GM18909 (cell line): ENCODE measurements around the gene DENND1A.

Experiments
- ATAC-seq: cut with Tn5 transposase; IDR thresholded peaks from one replicate; pipeline ENCODE4 v1.9.1; 2021; ENCODE audit warnings: mild to moderate bottlenecking; ENCODE audit not compliant: unreplicated experiment, poor library complexity

Gene DENND1A

DNA sequence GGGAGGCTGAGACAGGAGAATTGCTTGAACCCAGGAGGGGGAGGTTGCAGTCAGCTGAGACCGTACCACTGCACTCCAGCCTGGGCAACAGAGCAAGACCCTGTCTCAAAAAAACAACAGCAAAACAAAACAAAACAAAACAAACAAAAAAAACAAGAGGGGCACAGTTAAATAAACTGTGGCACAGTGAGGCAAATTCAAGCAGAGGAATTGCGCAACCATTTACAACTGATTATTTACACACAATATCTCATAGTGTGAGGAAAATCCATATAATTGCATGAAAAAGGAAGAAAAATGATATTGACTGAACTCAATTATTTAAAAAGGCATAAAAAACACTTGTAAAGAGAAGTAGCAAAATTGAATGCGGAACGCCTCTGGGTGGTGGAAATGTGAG lies 412.4 kb downstream of the DENND1A start:
- no peak for ATAC-seq

DNA sequence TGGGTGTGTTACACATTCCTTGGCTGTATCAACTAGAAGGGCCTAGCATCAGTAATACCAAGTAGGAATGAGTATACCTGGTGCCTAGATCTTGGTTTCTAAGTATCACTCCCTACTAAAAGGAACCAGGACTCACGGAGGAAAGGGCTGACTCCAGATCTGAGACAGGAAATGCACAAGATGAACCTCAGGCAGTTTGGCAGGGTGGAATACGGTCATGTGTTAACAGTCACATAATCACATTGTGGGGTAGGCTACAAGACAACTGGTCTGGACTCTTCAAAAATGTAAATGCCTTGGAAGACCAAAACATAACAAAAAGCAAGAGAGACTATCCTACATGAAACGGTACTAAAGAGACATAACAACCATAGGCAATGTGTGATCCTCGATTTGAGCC lies 415.2 kb downstream of the DENND1A start:
- no peak for ATAC-seq

GRCh38 chr9:123513554-123513953 lies 416.4 kb downstream of the DENND1A start:
- no peak for ATAC-seq

GRCh38 chr9:123511326-123512277 lies 418.3 kb downstream of the DENND1A start:
- ATAC-seq, result no peak

DNA sequence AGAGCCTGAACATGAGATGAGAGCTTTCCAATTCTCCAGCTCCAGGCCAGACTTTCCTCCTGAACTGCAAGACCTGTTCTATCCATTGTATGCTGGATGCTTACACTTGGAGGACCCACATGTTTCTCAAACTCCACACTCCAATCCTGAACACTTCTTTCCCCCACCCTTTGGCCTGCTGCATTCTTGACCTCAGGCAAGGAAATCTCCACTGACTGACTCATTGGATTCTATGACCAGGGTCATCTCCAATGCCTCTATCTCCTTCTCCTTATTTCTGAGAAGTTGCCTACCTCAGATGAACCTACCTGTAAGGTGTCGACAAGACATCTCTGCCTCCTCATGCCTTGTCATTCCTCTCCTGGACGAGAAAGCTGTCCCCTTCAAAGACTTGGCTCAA lies 420.3 kb downstream of the DENND1A start:
- no peak for ATAC-seq

GRCh38 chr9:123508048-123508447 lies 421.9 kb downstream of the DENND1A start:
- ATAC-seq, result no peak

- no peak for ATAC-seq
These were observed 424.4 kb downstream of the DENND1A start for GRCh38 chr9:123505496-123505895.

DNA sequence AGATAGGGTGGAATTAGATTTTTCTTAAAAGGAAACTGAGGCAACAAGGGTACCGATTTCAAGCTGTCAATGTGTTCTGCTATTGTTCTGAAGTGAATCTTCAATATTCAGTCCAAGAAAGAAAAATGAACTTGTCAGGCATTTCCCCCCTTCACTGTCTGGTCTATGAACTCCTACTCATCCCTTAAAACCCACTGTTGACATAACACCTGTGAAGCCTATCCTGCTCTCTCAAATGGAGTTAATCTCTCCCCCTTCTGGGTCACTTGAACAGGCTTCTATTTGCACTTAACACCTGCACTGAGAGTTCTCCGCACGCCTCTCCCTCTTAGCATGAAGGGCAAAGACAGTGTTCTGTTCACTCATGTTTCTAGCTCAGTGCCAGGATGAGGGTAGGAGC lies 429.6 kb downstream of the DENND1A start:
- ATAC-seq, result no peak

DNA sequence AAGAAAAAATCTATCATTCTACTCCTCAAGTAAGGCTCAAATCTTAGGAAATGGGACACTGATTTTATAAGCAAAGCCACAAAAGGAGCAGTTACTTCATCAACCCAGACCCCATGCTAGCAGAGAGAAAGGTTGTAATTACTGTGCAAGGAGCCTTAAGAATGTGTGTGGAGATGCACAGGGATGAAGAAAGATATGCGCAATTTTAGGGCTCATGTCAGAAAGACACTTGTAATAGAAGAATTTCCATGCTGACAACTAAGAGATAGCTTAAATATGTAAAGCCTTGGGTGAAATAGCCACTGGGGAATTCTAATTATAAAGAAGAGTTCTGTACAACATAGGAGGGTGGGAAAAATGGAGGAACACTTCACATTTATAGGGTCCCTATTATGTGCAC lies 432.1 kb downstream of the DENND1A start:
- ATAC-seq, result no peak

- no peak for ATAC-seq
These were observed 434.2 kb downstream of the DENND1A start for GRCh38 chr9:123495731-123496130.

DNA sequence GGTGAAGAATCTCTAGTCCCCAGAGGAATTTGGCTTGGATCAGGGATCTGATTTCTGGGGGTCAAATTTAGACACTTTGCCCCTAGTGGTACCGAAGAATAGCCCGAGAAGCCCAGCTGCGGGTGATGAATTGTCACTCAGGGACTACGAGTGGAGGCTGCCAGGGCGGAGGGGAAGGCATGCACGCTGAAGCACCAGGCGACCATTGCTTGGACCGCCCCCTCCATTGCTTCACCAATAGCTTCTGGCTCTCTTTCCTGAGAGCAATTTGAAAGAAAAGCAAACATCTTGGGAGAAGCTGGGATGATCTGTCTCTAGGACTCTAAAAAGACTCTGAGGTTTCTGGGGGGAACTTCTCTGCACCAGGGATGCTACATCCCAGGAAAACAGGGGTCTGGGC lies 436.3 kb downstream of the DENND1A start:
- no peak for ATAC-seq

DNA sequence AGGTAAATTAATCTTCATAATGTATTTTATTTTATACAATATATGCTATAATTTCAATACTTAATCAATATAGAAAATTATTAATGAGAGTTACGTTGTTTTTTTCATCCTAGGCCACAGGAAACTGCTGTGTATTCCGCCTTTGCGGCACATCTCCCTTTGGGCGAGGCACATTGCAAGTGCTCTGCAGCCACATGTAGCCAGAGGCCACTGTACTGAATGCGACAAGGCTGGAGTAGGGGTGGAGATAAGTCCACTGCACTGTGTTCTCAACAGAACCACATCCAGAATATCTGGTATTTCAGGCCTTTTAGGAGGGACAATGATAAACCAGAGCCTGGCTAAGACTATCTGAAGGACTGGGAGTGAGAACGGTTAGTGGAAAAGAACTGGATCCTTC lies 439.2 kb downstream of the DENND1A start:
- no peak for ATAC-seq

DNA sequence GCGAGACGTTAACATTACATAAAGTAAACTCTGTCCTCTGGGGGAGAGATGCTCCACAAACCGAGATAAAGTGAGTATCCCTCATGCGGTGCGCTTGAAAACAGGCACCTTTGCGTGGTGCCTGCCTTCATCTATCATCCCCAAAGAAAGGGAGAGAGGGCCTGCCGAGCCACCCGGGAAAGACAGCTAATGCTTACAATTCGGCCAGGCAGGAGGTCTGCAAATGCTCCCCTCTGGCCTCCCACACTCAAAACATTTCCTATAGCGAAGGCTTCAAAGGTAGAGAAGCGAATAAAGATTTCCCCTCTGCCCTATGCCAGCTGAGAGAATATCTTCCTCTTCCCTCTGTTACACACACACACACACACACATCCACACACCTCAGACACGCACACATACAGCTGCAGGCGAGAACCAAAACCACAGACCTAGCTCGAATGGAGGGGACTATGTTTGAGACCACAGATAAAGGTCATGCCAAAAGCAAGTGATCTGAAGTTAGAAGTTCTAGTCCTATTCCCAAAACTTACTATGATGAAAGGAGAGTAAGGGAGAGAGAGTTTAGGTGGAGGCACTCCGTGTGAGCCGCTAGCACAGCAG lies 441.1 kb downstream of the DENND1A start:
- ATAC-seq, result no peak

- no peak for ATAC-seq
These were observed 441.9 kb downstream of the DENND1A start for GRCh38 chr9:123487944-123488548.

DNA sequence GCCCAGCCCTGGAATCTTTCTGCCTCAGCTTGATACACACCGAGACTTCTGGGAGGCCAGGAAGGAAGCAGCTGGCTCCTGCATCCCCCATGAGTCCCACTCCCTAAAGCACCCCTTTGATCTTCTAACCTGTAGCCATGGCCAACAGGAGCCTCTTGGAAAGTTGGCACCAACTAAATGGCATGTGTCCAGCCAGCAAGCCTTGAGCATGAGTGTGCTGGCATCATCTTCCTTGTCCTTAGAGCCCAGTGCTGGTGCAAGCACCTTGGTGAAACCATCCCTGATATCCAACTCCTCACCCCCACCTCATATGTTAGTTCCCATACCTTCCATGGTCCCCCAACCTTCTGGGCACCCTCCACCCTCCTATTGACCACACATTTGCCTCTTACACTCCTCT lies 443.5 kb downstream of the DENND1A start:
- ATAC-seq, result no peak

GRCh38 chr9:123485216-123485615 lies 444.7 kb downstream of the DENND1A start:
- ATAC-seq, result no peak

GRCh38 chr9:123484130-123484529 lies 445.8 kb downstream of the DENND1A start:
- ATAC-seq, result no peak

GRCh38 chr9:123483191-123483803 lies 446.6 kb downstream of the DENND1A start:
- ATAC-seq, result no peak

GRCh38 chr9:123482295-123482968 lies 447.5 kb downstream of the DENND1A start:
- ATAC-seq, result no peak

DNA sequence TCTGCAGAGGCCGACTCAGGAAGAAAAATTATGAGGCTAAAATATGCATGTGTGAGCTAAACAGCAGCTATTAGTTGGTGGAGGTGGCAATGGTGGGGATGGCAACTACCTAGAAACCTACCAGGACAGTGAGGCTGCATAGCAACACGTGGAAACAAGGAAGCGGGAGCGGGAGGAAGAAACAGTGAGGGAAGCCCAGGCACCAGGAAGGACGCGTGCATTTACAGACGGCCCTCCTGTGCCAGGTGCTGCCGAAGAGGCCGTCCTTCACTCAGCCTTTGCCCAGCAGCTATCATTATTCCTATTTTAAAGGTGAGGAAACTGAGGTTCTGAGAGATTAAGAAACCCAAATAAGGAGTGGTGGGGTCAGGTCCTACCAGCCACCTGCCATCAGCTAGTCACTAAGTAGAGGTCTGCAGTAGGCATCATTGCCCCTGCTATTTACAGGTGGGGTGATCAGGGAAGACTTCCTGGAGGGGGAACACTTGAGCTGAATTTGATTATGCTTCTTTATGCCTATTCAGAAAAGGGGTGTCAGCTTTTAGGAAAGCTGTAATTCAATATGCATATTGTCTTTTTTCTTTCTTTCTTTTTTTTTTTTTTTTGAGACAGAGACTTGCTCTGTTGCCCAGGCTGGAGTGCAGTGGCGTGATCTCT lies 448.6 kb downstream of the DENND1A start:
- no peak for ATAC-seq
